Testis (tissue), 3 donors: ENCODE measurements around the gene DDX1. TPM values are rescaled to one million over a fixed set of nuclear protein-coding genes. Genes with fewer than 3 reads are reported as not detected.

Experiments
- DNase-seq: peaks from one replicate; pipeline ENCODE4 v3.0.0-alpha.2; 2019
- H3K27ac ChIP-seq, 2 donors: fragments of 200-600 bp; sonication (generic); one replicate each; pipeline ENCODE4 v1.5.1; 2019
- H3K27me3 ChIP-seq: fragments of 200-600 bp; sonication (generic); one replicate; pipeline ENCODE4 v1.5.1; 2019
- H3K36me3 ChIP-seq: fragments of 200-600 bp; sonication (generic); one replicate; pipeline ENCODE4 v1.5.1; 2017; ENCODE audit warnings: low read depth; ENCODE audit errors: missing control alignments
- H3K4me1 ChIP-seq: fragments of 200-600 bp; sonication (generic); one replicate; pipeline ENCODE4 v1.5.1; 2019
- H3K4me3 ChIP-seq, 2 donors: fragments of 200-600 bp; sonication (generic); one replicate each; pipeline ENCODE4 v1.5.1; 2017 to 2019
- H3K9me3 ChIP-seq: fragments of 200-600 bp; sonication (generic); one replicate; pipeline ENCODE4 v1.5.1; 2017
- POLR2A ChIP-seq: fragments of 450-650 bp; IDR thresholded peaks from one replicate; pipeline ENCODE4 v1.6.1; 2017; ENCODE audit warnings: antibody characterized with exemption, mild to moderate bottlenecking, moderate library complexity
- WGBS, 2 donors: methylation state at CpG; one replicate each; pipeline ENCODE4 v1.1.5; 2018; 5-methylcytosine and 5-hydroxymethylcytosine counted together
- intact Hi-C: fragments of 100-400 bp; cut with DNase I; formaldehyde crosslinking; loops from one replicate; pipeline ENCODE4 v1.15.1; 2023; ENCODE audit warnings: low total_unique reads
- polyA plus RNA-seq: library from polyadenylated mRNA; stranded (reverse); fragments of 350-450 nt; fragmentation: Illumina TruSeq; extraction: RNeasy Lipid Tissue Mini Kit (QIAGEN cat#74804); gene quantifications from one replicate; pipeline ENCODE4 v1.2.3, GENCODE V29; 2014; ENCODE audit warnings: low read depth, low replicate concordance; ENCODE audit not compliant: insufficient read depth
- total RNA-seq, 2 donors: library from RNA; depleted of rRNA; stranded (reverse); fragments of >200 nt; gene quantifications; one replicate each; pipeline ENCODE4 v1.2.3, GENCODE V29; 2016
- TF ChIP-seq, protein P1 (sequence below), 3 experiments: fragments of 450-650 bp in 2 of 3; fragments of 200-600 bp in 1 of 3; sonication (generic) in 1 of 3; IDR thresholded peaks; one replicate each; pipeline ENCODE4 v1.5.1; 2016 to 2019; ENCODE audit warnings: antibody characterized with exemption in 3 of 3, mild to moderate bottlenecking in 2 of 3, moderate library complexity in 1 of 3

DDX1 gene
- total and polyA plus RNA-seq, 3 donors from 2014 or later, result 60.4 to 66.9 (median 65.0) TPM

DNA sequence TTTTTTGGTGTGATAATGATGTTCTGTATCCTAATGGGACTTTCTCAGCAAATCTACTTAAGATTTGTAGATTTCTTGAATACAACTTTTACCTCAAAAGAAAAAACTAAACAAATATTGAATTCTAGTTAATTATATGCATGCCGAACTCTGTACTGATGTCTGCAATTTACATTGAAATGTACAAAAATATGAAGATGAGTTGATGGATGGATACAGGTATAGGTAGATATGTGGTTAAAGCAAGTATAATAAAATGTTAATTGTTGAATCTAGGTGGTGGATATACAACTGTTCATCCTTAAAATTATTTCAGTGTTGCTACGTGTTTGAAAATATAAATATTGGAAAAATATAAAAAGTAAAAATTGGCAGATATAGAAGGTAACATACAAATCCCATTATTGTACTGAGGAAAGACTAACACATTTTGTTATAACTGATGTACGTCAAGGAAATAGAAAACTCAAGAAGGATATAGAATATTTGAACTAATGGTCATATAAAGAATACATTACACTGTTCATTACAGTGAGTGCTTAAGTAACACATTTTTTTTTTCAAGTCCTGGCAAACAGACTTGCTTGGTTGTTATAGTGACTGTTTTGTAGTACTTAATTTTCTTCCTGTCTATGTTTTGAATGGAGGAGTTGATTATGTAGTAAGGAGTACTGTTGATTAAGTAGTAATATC, 33.8 kb downstream of the DDX1 start:
- Histone ChIP-seq H3K4me1 (peaks cover 3% of the 10 kb centered on the region), H3K27ac (no peak overlapping the region), H3K27me3 (no peaks in the 10 kb centered on the region), H3K4me3 (no peak overlapping the region), H3K9me3 (no peaks in the 10 kb centered on the region), H3K36me3 (peaks cover 4% of the 10 kb centered on the region)
- 92 to 94% methylated on average over 3 of the region's 3 CpGs for WGBS, 2 donors
- DNase-seq, result no peak
- TF ChIP-seq, protein P1, sequence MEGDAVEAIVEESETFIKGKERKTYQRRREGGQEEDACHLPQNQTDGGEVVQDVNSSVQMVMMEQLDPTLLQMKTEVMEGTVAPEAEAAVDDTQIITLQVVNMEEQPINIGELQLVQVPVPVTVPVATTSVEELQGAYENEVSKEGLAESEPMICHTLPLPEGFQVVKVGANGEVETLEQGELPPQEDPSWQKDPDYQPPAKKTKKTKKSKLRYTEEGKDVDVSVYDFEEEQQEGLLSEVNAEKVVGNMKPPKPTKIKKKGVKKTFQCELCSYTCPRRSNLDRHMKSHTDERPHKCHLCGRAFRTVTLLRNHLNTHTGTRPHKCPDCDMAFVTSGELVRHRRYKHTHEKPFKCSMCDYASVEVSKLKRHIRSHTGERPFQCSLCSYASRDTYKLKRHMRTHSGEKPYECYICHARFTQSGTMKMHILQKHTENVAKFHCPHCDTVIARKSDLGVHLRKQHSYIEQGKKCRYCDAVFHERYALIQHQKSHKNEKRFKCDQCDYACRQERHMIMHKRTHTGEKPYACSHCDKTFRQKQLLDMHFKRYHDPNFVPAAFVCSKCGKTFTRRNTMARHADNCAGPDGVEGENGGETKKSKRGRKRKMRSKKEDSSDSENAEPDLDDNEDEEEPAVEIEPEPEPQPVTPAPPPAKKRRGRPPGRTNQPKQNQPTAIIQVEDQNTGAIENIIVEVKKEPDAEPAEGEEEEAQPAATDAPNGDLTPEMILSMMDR (IDR thresholded peaks at IDR 0.05), result no peak
- TF ChIP-seq POLR2A, result no peak
- intact Hi-C loops, result no loop called here

DNA sequence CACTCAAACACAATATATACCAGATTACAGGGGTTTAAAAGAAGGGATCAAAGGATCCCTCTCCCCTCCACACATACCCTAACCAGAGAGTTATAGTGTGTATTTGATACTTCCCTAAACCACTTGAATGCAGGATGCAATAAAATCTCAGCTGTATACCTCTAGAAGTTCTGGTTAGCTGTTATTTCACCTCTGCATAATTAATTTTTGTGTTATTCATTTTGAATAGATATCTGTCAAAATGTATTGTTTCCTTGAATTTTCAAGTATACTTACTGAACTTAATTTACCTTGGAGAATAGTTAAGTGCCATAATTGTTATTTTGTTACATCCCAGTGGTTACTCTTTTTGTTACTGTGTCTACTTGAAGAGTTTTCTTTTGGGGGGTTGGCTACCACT, 34.5 kb downstream of the DDX1 start:
- intact Hi-C loops, result no loop called here
- H3K36me3 ChIP-seq, result peaks cover 4% of the 10 kb centered on the region
- no peak for TF ChIP-seq POLR2A
- TF ChIP-seq, protein P1 (IDR thresholded peaks at IDR 0.05), result no peak
- no peak overlapping the region for H3K27ac ChIP-seq
- H3K9me3 ChIP-seq, result no peaks in the 10 kb centered on the region
- H3K27me3 ChIP-seq, result no peaks in the 10 kb centered on the region
- no peak overlapping the region for H3K4me3 ChIP-seq
- no peak for DNase-seq
- peaks cover 3% of the 10 kb centered on the region for H3K4me1 ChIP-seq

DNA sequence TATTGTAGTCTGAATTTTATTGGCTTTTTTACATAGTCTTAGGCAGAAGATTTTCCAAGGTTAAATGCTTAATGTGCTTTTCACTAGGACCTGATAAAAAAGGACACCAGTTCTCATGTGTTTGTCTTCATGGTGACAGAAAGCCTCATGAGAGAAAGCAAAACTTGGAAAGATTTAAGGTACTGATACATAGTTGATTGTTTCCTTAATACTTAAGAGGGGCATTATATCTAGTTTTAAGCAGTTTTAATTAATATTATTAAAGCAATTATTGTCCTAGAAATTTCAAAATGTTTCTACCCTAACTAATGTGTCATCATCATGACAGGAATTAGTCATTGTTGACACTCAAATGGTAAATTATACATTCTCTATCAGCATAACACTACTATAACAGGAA, 35.3 kb downstream of the DDX1 start:
- TF ChIP-seq, protein P1 (IDR thresholded peaks at IDR 0.05), result no peak
- no peak for TF ChIP-seq POLR2A
- H3K27me3 ChIP-seq, result no peaks in the 10 kb centered on the region

DNA sequence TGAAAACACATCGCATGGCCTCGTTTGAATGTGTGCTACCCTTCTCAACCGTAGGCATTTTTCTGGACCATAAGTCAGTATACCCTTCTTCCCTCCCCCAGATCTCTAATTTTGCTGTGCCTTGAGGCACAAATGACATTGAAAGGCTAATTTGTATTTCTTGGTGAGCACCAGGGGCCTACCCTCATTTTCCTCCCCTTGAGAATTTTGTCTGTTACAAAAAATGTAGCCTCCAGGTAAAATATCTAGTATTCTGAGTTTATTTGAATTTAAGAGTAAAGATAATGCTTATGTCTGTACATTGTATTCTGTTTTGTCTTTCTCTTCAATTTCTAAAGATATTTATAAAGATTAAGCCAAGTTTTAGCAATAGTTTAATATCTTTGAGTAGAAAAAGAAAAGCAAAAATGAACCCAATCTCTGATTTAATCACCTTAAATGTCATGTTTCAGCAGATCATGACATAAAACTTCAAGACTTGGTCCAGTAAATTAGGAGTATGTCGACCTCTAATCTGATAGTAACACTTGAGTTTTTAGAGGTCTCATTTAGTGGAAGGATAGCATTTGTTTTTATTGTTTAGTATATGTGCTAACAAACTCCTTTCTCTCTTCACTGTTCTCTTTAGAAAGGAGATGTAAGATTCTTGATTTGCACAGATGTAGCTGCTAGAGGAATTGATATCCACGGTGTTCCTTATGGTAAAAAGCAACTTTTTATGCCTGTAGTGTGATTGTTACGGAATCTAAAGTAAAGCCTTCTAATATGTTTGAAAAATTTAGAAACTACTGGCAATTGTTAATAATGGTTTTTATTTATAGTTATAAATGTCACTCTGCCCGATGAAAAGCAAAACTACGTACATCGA, 36.4 kb downstream of the DDX1 start:
- Histone ChIP-seq H3K4me3 (no peak overlapping the region), H3K36me3 (no peaks in the 10 kb centered on the region), H3K4me1 (peaks cover 3% of the 10 kb centered on the region), H3K9me3 (no peaks in the 10 kb centered on the region), H3K27me3 (no peaks in the 10 kb centered on the region), H3K27ac (no peak overlapping the region)
- DNase-seq, result no peak
- TF ChIP-seq, protein P1 (IDR thresholded peaks at IDR 0.05), result no peak
- no peak for TF ChIP-seq POLR2A
- 86 to 93% methylated on average over 9 of the region's 9 CpGs for WGBS, 2 donors
- intact Hi-C loops, result no loop called here

More for the DNA sequence above, 35.3 kb downstream of the DDX1 start:
- peaks cover 3% of the 10 kb centered on the region for H3K36me3 ChIP-seq
- H3K27ac ChIP-seq, result no peak overlapping the region
- no peak for DNase-seq
- intact Hi-C loops, result no loop called here
- H3K4me3 ChIP-seq, result no peak overlapping the region
- peaks cover 3% of the 10 kb centered on the region for H3K4me1 ChIP-seq
- no peaks in the 10 kb centered on the region for H3K9me3 ChIP-seq
